GM21526 (cell line): ENCODE data around the gene EEF1B2.
A peak's percentile ranks its signal among the peaks of the same experiment; 100 is the strongest.
"Not testable (repeated sequence)": the region's sequence is repeated elsewhere in the genome, so short reads cannot be mapped to it uniquely, and the experiment has no call there.

ENCODE experiments used
- ATAC-seq: cut with Tn5 transposase; IDR thresholded peaks from one replicate; pipeline ENCODE4 v1.9.1; 2021; ENCODE audit warnings: moderate library complexity; ENCODE audit not compliant: unreplicated experiment, low FRiP score

Gene EEF1B2

GRCh38 chr2:206159346-206160124, at the start of gene EEF1B2, which contains the start of gene NDUFS1:
Gene EEF1B2, plus strand, starts transcription at chr2:206159895. Its CDS starts 85 bp downstream, at chr2:206159980.
Gene NDUFS1, minus strand, starts transcription at chr2:206159444. Its CDS starts 5,766 bp downstream, at chr2:206153678.
- peak; percentile 90 for ATAC-seq

GRCh38 chr2:206112108-206112507, 47.6 kb upstream of the EEF1B2 start:
- ATAC-seq = no peak

- no peak for ATAC-seq
Measured at GRCh38 chr2:206112846-206113547, 46.7 kb upstream of the EEF1B2 start.

- ATAC-seq = no peak
Measured at GRCh38 chr2:206115026-206115578, 44.6 kb upstream of the EEF1B2 start.

GRCh38 chr2:206116278-206116677, 43.4 kb upstream of the EEF1B2 start:
- no peak for ATAC-seq

- not testable (repeated sequence) for ATAC-seq
Measured at GRCh38 chr2:206122569-206122968, 37.1 kb upstream of the EEF1B2 start.

GRCh38 chr2:206125901-206126300, 33.8 kb upstream of the EEF1B2 start:
- no peak for ATAC-seq

GRCh38 chr2:206127656-206128055, 32.0 kb upstream of the EEF1B2 start:
- ATAC-seq = no peak

- ATAC-seq = no peak
Measured at GRCh38 chr2:206143451-206143850, 16.2 kb upstream of the EEF1B2 start.

GRCh38 chr2:206144383-206144782, 15.3 kb upstream of the EEF1B2 start:
- no peak for ATAC-seq

- ATAC-seq = no peak
Measured at GRCh38 chr2:206145665-206146064, 14.0 kb upstream of the EEF1B2 start.

- no peak for ATAC-seq
Measured at GRCh38 chr2:206149330-206149729, 10.4 kb upstream of the EEF1B2 start.

GRCh38 chr2:206150168-206150567, 9.5 kb upstream of the EEF1B2 start:
- ATAC-seq = no peak

- no peak for ATAC-seq
Measured at GRCh38 chr2:206150631-206151030, 9.1 kb upstream of the EEF1B2 start.

- ATAC-seq = no peak
Measured at GRCh38 chr2:206154197-206154596, 5.5 kb upstream of the EEF1B2 start.

- ATAC-seq = not testable (repeated sequence)
Measured at GRCh38 chr2:206157014-206157413, 2.7 kb upstream of the EEF1B2 start.

GRCh38 chr2:206158563-206159345, 941 bp upstream of the EEF1B2 start:
- ATAC-seq = peak; percentile 25

GRCh38 chr2:206160125-206160806, 571 bp downstream of the EEF1B2 start:
- peak; percentile 48 for ATAC-seq

- ATAC-seq = no peak
Measured at GRCh38 chr2:206160807-206161179, 1.1 kb downstream of the EEF1B2 start.

- not testable (repeated sequence) for ATAC-seq
Measured at GRCh38 chr2:206162401-206162800, 2.7 kb downstream of the EEF1B2 start.
